Tracheal epithelial cell (primary cell): Measurements from ENCODE around the gene RRAGB. TPM values are rescaled to one million over a fixed set of nuclear protein-coding genes. Genes with fewer than 3 reads are reported as not detected.

Source experiments
- total RNA-seq: library from RNA; depleted of rRNA; stranded (reverse); fragments of >200 nt; gene quantifications from 2 replicates; pipeline ENCODE4 v1.2.1, GENCODE V29; 2014

Gene RRAGB, protein sequence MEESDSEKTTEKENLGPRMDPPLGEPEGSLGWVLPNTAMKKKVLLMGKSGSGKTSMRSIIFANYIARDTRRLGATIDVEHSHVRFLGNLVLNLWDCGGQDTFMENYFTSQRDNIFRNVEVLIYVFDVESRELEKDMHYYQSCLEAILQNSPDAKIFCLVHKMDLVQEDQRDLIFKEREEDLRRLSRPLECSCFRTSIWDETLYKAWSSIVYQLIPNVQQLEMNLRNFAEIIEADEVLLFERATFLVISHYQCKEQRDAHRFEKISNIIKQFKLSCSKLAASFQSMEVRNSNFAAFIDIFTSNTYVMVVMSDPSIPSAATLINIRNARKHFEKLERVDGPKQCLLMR
- 21.0 and 22.8 TPM in 2 replicates for total RNA-seq

DNA sequence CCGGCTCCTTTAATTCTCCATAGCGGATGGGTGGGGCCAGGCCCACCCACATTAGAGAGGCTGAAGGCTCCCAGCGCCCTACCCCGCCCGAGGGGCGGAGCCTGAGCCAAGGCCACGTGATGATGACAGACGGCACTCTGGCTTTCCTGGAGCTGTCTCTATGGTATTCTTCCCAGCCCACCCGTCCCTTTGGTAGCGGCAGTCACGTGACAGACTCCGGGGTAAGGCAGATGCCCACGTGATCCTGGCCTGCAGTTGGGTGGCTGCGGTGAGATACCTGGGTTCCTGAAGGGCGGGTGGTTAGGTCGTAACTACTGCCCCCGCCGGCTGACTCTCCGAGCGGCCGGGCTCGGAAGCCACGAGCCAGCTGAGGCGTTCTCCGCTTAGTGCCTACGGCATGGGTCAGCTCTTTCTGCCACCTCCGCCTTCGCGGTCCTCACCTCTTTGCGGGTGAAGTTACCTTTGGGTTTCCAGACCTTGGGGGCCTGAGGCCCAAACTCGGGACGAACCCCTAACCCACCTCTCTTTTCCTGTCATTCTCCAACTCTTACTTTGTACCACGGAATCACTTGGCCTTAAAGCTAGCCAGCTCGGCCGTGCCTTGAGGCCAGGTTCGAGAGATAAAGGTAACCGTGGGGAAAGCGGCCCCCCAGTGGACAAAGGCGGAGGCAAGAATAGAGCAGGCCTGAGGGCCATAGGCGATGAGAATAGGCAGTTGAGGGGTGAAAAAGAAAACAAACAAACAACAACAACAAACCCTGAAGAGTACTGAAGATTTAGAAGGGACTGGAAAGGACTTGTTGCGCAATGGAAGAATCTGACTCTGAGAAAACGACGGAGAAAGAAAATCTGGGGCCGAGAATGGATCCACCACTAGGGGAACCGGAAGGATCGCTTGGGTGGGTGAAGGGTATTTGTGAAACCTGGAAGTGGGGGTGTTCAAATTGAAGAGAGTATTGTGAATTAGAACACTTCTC, at the start of gene RRAGB:
Gene RRAGB, plus strand, starts transcription at position 229 of the 977 bp plus-strand sequence. Its CDS starts 579 bp downstream, at position 808.

Other genes with a start within 250 kb of the RRAGB start
- 0.21 and 0.24 TPM in 2 replicates for gene USP51, start 227.9 kb upstream of the RRAGB start, total RNA-seq
- gene FOXR2, start 94.3 kb upstream of the RRAGB start, total RNA-seq, result not detected in 2 replicates